Esophagus squamous epithelium (tissue), 4 donors: Measurements from ENCODE around the gene MMP14.

Experiments used
- POLR2A ChIP-seq, 4 donors: fragments of 450-650 bp; IDR thresholded peaks; one replicate each; pipeline ENCODE4 v1.6.1; 2017; ENCODE audit warnings: antibody characterized with exemption in 4 of 4, mild to moderate bottlenecking in 4 of 4, moderate library complexity in 3 of 4
- TF ChIP-seq, protein P1 (sequence below), 6 experiments: fragments of 450-650 bp in 4 of 6; fragments of 200-600 bp in 2 of 6; sonication (generic) in 2 of 6; IDR thresholded peaks; one replicate each; pipeline ENCODE4 v1.5.1; 2016 to 2019; ENCODE audit warnings: antibody characterized with exemption in 6 of 6, mild to moderate bottlenecking in 4 of 6, moderate library complexity in 4 of 6

GRCh38 chr14:22800346-22800745, 36.0 kb upstream of the MMP14 start:
- TF ChIP-seq POLR2A (IDR thresholded peaks at IDR 0.05), result no peak
- TF ChIP-seq, protein P1, sequence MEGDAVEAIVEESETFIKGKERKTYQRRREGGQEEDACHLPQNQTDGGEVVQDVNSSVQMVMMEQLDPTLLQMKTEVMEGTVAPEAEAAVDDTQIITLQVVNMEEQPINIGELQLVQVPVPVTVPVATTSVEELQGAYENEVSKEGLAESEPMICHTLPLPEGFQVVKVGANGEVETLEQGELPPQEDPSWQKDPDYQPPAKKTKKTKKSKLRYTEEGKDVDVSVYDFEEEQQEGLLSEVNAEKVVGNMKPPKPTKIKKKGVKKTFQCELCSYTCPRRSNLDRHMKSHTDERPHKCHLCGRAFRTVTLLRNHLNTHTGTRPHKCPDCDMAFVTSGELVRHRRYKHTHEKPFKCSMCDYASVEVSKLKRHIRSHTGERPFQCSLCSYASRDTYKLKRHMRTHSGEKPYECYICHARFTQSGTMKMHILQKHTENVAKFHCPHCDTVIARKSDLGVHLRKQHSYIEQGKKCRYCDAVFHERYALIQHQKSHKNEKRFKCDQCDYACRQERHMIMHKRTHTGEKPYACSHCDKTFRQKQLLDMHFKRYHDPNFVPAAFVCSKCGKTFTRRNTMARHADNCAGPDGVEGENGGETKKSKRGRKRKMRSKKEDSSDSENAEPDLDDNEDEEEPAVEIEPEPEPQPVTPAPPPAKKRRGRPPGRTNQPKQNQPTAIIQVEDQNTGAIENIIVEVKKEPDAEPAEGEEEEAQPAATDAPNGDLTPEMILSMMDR (IDR thresholded peaks at IDR 0.05), result no peak
